PC-9 (cell line): Measurements from ENCODE around the gene PHF21A. TPM values are rescaled to one million over a fixed set of nuclear protein-coding genes. Genes with fewer than 3 reads are reported as not detected.
A peak's percentile ranks its signal among the peaks of the same experiment; 100 is the strongest.

ENCODE experiments used
- BruUV-seq: library from RNA; stranded (reverse); fragments of 400-500 nt; replicated peaks from 2 replicates; lab custom pipeline; 2021; lab: Mats Ljungman, UMichigan
- CTCF ChIA-PET: fragments of 300-600 bp; sonication (Branson Sonifier 250); formaldehyde crosslinking; loops from one replicate; lab custom pipeline; 2022; ENCODE audit warnings: antibody characterized with exemption; lab: Charles Lee
- POLR2A ChIA-PET: fragments of 300-600 bp; sonication (Branson Sonifier 250); formaldehyde crosslinking; loops from one replicate; lab custom pipeline; 2022; ENCODE audit warnings: antibody characterized with exemption; ENCODE audit not compliant: unreplicated experiment; lab: Charles Lee
- DNase-seq, 2 experiments: peaks; one replicate each; pipeline versions ENCODE4 v3.0.0 to v3.0.0-alpha.2; 2015 to 2022; ENCODE audit warnings: mixed read lengths in 1 of 2
- H2AFZ ChIP-seq: fragments of 200-600 bp; sonication (generic); 2 replicates; pipeline ENCODE4 v1.8.1; 2017; ENCODE audit warnings: antibody characterized with exemption
- H3F3A ChIP-seq: fragments of 200-600 bp; sonication (generic); 2 replicates; pipeline ENCODE4 v1.8.1; 2017; ENCODE audit warnings: antibody characterized with exemption, mild to moderate bottlenecking, low read depth; ENCODE audit not compliant: insufficient read depth
- H3K27ac ChIP-seq: fragments of 200-600 bp; sonication (generic); 2 replicates; pipeline ENCODE4 v1.6.1; 2016; ENCODE audit warnings: mixed run types
- H3K27me3 ChIP-seq: fragments of 200-600 bp; sonication (generic); 2 replicates; pipeline ENCODE4 v1.6.1; 2016; ENCODE audit warnings: low read depth, mixed run types; ENCODE audit not compliant: insufficient read depth
- H3K36me3 ChIP-seq: fragments of 200-600 bp; sonication (generic); 2 replicates; pipeline ENCODE4 v1.6.1; 2016; ENCODE audit warnings: low read depth, mixed run types
- H3K4me1 ChIP-seq: fragments of 200-600 bp; sonication (generic); replicated peaks from 2 replicates; pipeline ENCODE4 v1.6.1; 2016; ENCODE audit warnings: mixed run types; ENCODE audit not compliant: insufficient read depth
- H3K4me2 ChIP-seq: fragments of 200-600 bp; sonication (generic); 2 replicates; pipeline ENCODE4 v1.6.1; 2017; ENCODE audit warnings: mixed run types
- H3K4me3 ChIP-seq: fragments of 200-600 bp; sonication (generic); 2 replicates; pipeline ENCODE4 v1.6.1; 2016; ENCODE audit warnings: mixed run types
- H3K79me2 ChIP-seq: fragments of 200-600 bp; sonication (generic); 2 replicates; pipeline ENCODE4 v1.6.1; 2017; ENCODE audit warnings: low read depth, mixed run types
- H3K9me2 ChIP-seq: fragments of 200-600 bp; sonication (generic); 2 replicates; pipeline ENCODE4 v1.8.1; 2017; ENCODE audit warnings: mild to moderate bottlenecking; ENCODE audit not compliant: insufficient read depth
- H3K9me3 ChIP-seq: fragments of 200-600 bp; sonication (generic); 2 replicates; pipeline ENCODE4 v1.8.1; 2016; ENCODE audit warnings: low read depth; ENCODE audit not compliant: insufficient read depth
- H4K20me1 ChIP-seq: fragments of 200-600 bp; sonication (generic); 2 replicates; pipeline ENCODE4 v1.8.1; 2017; ENCODE audit not compliant: insufficient read depth
- EZH2 ChIP-seq: fragments of 200-600 bp; sonication (generic); IDR thresholded peaks from 2 replicates; pipeline ENCODE4 v1.8.0; 2017; ENCODE audit warnings: antibody characterized with exemption, low read depth
- intact Hi-C: fragments of 100-400 bp; cut with micrococcal nuclease; formaldehyde crosslinking; loops from one replicate; pipeline ENCODE4 v1.10.0; 2022; ENCODE audit not compliant: unreplicated experiment
- total RNA-seq: library from RNA; stranded (reverse); gene quantifications from 2 replicates; pipeline ENCODE4 v1.2.3, GENCODE V29; 2021
- TF ChIP-seq, protein P1 (sequence below): fragments of 200-600 bp; sonication (generic); conservative IDR thresholded peaks from 2 replicates; pipeline ENCODE4 v1.6.1; 2017; ENCODE audit warnings: mixed run types, antibody characterized with exemption, mild to moderate bottlenecking, moderate library complexity

PHF21A gene
- total RNA-seq, 1 experiment from 2014 or later: 54.3 TPM

DNA sequence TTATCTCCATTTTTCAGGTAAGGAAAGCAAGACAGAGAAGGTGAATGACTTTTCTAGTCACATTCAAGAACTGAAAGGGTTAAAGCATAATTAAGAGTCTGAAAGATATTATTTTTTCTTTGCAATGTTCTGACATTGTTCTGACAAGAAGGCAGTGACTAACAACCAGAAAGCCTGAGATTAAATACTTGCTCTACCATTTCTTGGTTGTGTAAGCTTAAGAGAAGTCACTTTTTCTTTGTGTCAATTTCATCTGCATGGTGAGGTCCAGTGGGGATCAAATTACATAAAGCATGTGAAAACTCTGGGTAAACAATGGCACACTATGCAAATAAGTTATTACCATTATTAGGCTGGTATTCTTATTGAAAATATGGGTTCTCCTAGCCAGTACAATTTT lies 73.7 kb downstream of the PHF21A start:
- Histone ChIP-seq H3K4me3 (no peak overlapping the region), H3K4me1 (peaks cover 6% of the 10 kb centered on the region; the same call in 1 of the 2 replicates), H3K9me2 (no peaks in the 10 kb centered on the region), H3K27me3 (no peaks in the 10 kb centered on the region), H4K20me1 (0 out of 2 replicates have a peak, but pooled peaks cover 4% of the 10 kb centered on the region), H3K4me2 (no peak overlapping the region), H3K36me3 (no peaks in the 10 kb centered on the region), H2AFZ (no peak overlapping the region), H3K79me2 (no peaks in the 10 kb centered on the region), H3K9me3 (no peaks in the 10 kb centered on the region), H3F3A (peaks cover 9% of the 10 kb centered on the region; the same call in 1 of the 2 replicates), H3K27ac (no peak overlapping the region)
- peak in 1 of 2 experiments; percentile 63 for DNase-seq
- ChIA-PET CTCF (no interaction called here), POLR2A (no interaction called here)
- BruUV-seq: no TSS peak
- intact Hi-C loops: no loop called here
- TF ChIP-seq, protein P1, sequence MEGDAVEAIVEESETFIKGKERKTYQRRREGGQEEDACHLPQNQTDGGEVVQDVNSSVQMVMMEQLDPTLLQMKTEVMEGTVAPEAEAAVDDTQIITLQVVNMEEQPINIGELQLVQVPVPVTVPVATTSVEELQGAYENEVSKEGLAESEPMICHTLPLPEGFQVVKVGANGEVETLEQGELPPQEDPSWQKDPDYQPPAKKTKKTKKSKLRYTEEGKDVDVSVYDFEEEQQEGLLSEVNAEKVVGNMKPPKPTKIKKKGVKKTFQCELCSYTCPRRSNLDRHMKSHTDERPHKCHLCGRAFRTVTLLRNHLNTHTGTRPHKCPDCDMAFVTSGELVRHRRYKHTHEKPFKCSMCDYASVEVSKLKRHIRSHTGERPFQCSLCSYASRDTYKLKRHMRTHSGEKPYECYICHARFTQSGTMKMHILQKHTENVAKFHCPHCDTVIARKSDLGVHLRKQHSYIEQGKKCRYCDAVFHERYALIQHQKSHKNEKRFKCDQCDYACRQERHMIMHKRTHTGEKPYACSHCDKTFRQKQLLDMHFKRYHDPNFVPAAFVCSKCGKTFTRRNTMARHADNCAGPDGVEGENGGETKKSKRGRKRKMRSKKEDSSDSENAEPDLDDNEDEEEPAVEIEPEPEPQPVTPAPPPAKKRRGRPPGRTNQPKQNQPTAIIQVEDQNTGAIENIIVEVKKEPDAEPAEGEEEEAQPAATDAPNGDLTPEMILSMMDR: no peak
- TF ChIP-seq EZH2: no peak

DNA sequence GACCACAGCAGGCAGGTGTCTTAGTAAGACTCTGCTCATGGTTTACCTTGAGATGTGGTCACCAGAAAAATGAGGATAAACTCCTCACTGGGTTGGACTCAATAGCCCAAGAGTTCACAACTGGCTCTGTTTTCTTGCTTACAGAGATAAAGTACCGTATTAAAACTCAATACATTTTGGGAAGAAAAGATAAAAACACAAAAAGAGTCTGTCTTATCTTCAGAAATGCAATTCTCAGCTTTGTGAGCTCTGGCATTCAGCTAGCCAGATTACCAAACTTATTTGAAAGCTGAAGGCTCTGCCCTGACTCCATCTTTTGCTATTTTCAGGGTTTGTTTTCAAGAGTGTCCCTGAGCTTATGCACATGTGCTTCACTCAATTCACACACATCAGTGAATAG lies 75.4 kb downstream of the PHF21A start:
- Histone ChIP-seq H4K20me1 (0 out of 2 replicates have a peak, but pooled peaks cover 4% of the 10 kb centered on the region), H2AFZ (no peak overlapping the region), H3K79me2 (no peaks in the 10 kb centered on the region), H3K27me3 (no peaks in the 10 kb centered on the region), H3K27ac (no peak overlapping the region), H3K9me3 (no peaks in the 10 kb centered on the region), H3F3A (peaks cover 9% of the 10 kb centered on the region; the same call in 1 of the 2 replicates), H3K4me1 (peaks cover 6% of the 10 kb centered on the region; the same call in 1 of the 2 replicates), H3K4me2 (no peak overlapping the region), H3K36me3 (no peaks in the 10 kb centered on the region), H3K9me2 (no peaks in the 10 kb centered on the region), H3K4me3 (no peak overlapping the region)
- CTCF ChIA-PET: interaction anchor here (0.7 kb wide), 1 partner anchor 510 kb away, joined by 3 read pairs; no protein-coding TSS in a partner anchor
- TF ChIP-seq EZH2: no peak
- TF ChIP-seq, protein P1: no peak
- no TSS peak for BruUV-seq
- POLR2A ChIA-PET: interaction anchor here (0.7 kb wide), 1 partner anchor 27 kb away, joined by 4 read pairs; no protein-coding TSS in a partner anchor
- DNase-seq: no peak
- intact Hi-C loops: no loop called here

DNA sequence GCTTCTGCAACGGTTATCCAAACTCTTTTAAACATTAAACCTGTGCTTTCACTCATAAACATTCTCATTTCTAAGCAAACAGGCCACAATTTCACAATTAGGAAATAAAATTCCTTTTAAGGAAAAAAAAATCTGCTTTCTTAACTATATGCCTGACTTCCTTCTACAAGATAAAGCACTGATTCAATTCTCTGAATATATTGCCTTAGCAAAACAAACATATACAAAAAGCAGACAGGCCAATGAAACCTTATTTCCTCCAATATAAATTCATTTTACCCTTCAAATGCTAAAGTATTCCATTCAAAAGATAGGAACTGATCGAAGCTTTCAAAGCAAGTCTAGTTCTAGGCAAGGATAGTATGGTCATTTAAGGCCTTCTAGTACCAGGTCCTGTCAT lies 76.7 kb downstream of the PHF21A start:
- Histone ChIP-seq H4K20me1 (0 out of 2 replicates have a peak, but pooled peaks cover 4% of the 10 kb centered on the region), H3K4me2 (no peak overlapping the region)
- CTCF ChIA-PET: no interaction called here

More for the DNA sequence above, 76.7 kb downstream of the PHF21A start:
- H3K9me2 ChIP-seq: no peaks in the 10 kb centered on the region
- H2AFZ ChIP-seq: no peak overlapping the region
- POLR2A ChIA-PET: no interaction called here
- no peaks in the 10 kb centered on the region for H3K9me3 ChIP-seq
- no peaks in the 10 kb centered on the region for H3K36me3 ChIP-seq
- DNase-seq: no peak
- TF ChIP-seq EZH2: no peak
- TF ChIP-seq, protein P1: no peak
- H3K27me3 ChIP-seq: no peaks in the 10 kb centered on the region
- no peaks in the 10 kb centered on the region for H3K79me2 ChIP-seq
- no peak overlapping the region for H3K27ac ChIP-seq
- intact Hi-C loops: no loop called here
- H3F3A ChIP-seq: peaks cover 9% of the 10 kb centered on the region; the same call in 1 of the 2 replicates
- peaks cover 6% of the 10 kb centered on the region; the same call in 1 of the 2 replicates for H3K4me1 ChIP-seq
- H3K4me3 ChIP-seq: no peak overlapping the region
- BruUV-seq: no TSS peak
